ENCODE measurements around the gene SASH1.

SASH1 gene

DNA sequence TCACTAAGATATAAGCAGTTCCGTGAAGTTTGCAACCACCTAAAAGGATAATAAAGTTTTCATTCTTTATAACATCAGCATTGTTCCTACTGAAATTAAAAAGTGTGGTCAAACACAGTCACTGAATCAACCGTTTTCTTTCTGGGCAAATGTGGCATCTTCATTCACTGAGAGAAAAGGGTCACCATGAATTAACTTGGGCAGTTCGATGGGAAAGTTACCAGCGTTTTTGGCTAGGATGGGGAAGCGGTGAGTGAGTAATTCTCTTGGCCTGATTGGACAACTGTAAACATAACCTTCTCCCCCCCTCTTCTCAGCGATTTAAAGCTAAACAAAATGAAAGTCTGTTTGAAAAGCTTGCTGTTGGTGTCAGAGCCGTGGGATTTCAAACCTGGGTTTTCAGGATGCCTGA, 181.8 kb downstream of the SASH1 start:
- no peak for DNase-seq (ENCODE audit: extremely low spot score)
- TF ChIP-seq, protein P1, sequence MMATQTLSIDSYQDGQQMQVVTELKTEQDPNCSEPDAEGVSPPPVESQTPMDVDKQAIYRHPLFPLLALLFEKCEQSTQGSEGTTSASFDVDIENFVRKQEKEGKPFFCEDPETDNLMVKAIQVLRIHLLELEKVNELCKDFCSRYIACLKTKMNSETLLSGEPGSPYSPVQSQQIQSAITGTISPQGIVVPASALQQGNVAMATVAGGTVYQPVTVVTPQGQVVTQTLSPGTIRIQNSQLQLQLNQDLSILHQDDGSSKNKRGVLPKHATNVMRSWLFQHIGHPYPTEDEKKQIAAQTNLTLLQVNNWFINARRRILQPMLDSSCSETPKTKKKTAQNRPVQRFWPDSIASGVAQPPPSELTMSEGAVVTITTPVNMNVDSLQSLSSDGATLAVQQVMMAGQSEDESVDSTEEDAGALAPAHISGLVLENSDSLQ (IDR thresholded peaks at IDR 0.05), result no peak
- TF ChIP-seq L3MBTL2 (conservative IDR thresholded peaks at IDR 0.05) (no peak), HDGF (IDR thresholded peaks at IDR 0.05; ENCODE audit: borderline replicate concordance) (no peak), FOXK2 (IDR thresholded peaks at IDR 0.05) (no peak), CTBP1 (IDR thresholded peaks at IDR 0.05; ENCODE audit: borderline replicate concordance) (no peak), FOXA1 (IDR thresholded peaks at IDR 0.05) (no peak), ZNF384 (IDR thresholded peaks at IDR 0.05) (no peak), SP1 (IDR thresholded peaks at IDR 0.05) (no peak), FOXM1 (IDR thresholded peaks at IDR 0.05; ENCODE audit: borderline replicate concordance) (no peak), ELF4 (IDR thresholded peaks at IDR 0.05) (no peak), SUZ12 (IDR thresholded peaks at IDR 0.05) (no peak), LEF1 (IDR thresholded peaks at IDR 0.05; ENCODE audit: borderline replicate concordance) (no peak)
- ChIA-PET CTCF (no interaction called here), POLR2A (no interaction called here)

DNA sequence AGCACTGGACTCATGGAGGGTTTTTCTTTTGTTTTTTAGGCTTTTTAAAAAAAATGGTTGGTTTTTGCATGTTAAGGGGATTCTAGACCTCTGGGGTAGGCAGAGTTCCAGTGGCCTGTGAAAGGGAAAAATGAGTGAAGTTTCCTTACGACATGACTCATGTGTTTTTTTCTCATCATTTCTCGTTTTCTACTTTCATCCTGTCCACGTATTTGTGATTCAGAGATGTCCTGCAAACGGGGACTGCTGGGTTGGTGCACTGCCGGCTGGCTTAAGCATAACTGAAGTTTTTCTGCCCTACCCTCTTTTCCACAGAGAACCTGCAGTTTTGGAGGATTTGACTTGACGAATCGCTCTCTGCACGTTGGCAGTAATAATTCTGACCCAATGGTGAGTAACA, 182.3 kb downstream of the SASH1 start:
- DNase-seq (ENCODE audit: extremely low spot score), result no peak
- ChIA-PET POLR2A (no interaction called here), CTCF (no interaction called here)
- no peak for TF ChIP-seq HDGF (IDR thresholded peaks at IDR 0.05; ENCODE audit: borderline replicate concordance)
- no peak for TF ChIP-seq L3MBTL2 (conservative IDR thresholded peaks at IDR 0.05)
- TF ChIP-seq FOXM1 (IDR thresholded peaks at IDR 0.05; ENCODE audit: borderline replicate concordance), result no peak
- TF ChIP-seq NFRKB (IDR thresholded peaks at IDR 0.05), result no peak
- TF ChIP-seq, protein P1 (IDR thresholded peaks at IDR 0.05), result no peak
- no peak for TF ChIP-seq FOXK2 (IDR thresholded peaks at IDR 0.05)
- TF ChIP-seq SP1 (IDR thresholded peaks at IDR 0.05), result no peak
- TF ChIP-seq TARDBP (IDR thresholded peaks at IDR 0.05), result no peak

DNA sequence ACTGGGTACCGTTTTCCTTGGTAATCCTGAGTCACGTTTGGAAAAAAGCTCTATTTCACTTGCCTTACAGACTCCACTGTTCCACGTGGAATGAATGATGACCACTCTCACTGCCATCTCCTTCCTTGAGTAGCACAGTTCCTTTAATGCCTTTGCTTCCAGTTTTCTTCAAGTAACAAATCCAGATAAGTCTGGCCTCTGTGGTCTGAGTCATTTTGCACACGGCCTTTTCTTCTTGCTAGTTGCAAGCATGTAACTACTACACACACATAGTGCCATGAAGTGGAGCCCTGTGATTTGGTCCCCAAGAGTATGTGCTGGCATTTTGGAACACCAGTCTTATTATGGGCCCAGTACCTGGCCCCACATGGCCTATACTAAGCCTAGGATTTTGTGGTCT, 182.8 kb downstream of the SASH1 start:
- POLR2A ChIA-PET, result no interaction called here
- TF ChIP-seq TARDBP (IDR thresholded peaks at IDR 0.05) (no peak), HDGF (IDR thresholded peaks at IDR 0.05; ENCODE audit: borderline replicate concordance) (no peak), SUZ12 (IDR thresholded peaks at IDR 0.05) (no peak), FOXM1 (IDR thresholded peaks at IDR 0.05; ENCODE audit: borderline replicate concordance) (no peak), ARNT (IDR thresholded peaks at IDR 0.05) (no peak), LEF1 (IDR thresholded peaks at IDR 0.05; ENCODE audit: borderline replicate concordance) (no peak), SP1 (IDR thresholded peaks at IDR 0.05) (no peak), FOXA1 (IDR thresholded peaks at IDR 0.05) (no peak), BHLHE40 (IDR thresholded peaks at IDR 0.05; ENCODE audit: borderline replicate concordance) (no peak), NFRKB (IDR thresholded peaks at IDR 0.05) (no peak), ZNF384 (IDR thresholded peaks at IDR 0.05) (no peak), L3MBTL2 (conservative IDR thresholded peaks at IDR 0.05) (no peak), CTBP1 (IDR thresholded peaks at IDR 0.05; ENCODE audit: borderline replicate concordance) (no peak), FOXK2 (IDR thresholded peaks at IDR 0.05) (no peak)
- TF ChIP-seq, protein P1 (IDR thresholded peaks at IDR 0.05), result no peak
- DNase-seq (ENCODE audit: extremely low spot score), result no peak
- CTCF ChIA-PET, result no interaction called here

DNA sequence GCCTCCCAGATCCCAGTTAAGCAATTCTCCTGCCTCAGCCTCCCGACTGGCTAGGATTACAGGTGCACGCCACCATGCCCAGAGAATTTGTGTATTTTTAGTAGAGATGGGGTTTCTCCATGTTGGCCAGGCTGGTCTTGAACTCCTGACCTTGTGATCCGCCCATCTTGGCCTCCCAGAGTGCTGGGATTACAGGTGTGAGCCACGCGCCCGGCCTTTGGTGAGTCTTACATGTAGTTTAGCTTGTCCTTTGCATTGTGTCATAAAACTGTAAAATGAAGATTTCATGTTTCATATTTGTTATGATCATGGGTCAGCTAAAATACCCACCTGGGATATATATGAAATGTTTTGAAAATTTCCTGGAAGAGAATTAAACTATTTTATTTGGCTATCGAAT, 183.5 kb downstream of the SASH1 start:
- DNase-seq (ENCODE audit: extremely low spot score), result no peak
- TF ChIP-seq TARDBP (IDR thresholded peaks at IDR 0.05), result no peak
- TF ChIP-seq ZNF384 (IDR thresholded peaks at IDR 0.05), result no peak
- TF ChIP-seq BHLHE40 (IDR thresholded peaks at IDR 0.05; ENCODE audit: borderline replicate concordance), result no peak
- TF ChIP-seq SUZ12 (IDR thresholded peaks at IDR 0.05), result no peak
- no peak for TF ChIP-seq L3MBTL2 (conservative IDR thresholded peaks at IDR 0.05)
- no peak for TF ChIP-seq CTBP1 (IDR thresholded peaks at IDR 0.05; ENCODE audit: borderline replicate concordance)
- ChIA-PET CTCF (interaction anchor here (0.7 kb wide), 2 partner anchors 12 to 31 kb away, joined by 3 read pairs; no protein-coding TSS in a partner anchor), POLR2A (no interaction called here)

DNA sequence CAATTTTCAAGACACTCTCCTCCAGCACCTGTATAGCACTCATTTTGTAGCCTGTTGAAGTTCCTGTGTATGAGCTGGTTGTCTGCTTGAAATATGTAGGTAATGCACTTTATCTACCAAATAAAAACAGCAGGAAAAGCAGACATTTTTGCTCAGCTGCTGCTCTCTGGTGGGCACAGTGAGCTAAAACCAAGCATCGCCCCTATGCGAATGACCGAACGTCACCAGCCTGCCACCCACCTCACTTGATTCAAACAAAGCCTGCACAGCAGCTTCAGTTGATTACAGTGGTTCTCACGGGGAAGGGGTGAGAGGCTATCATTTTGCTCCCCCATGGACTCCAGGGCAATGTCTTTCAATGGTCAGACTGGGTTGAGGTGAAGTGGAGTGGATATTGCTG, 185.7 kb downstream of the SASH1 start:
- ChIA-PET POLR2A (no interaction called here), CTCF (interaction anchor here (0.5 to 0.6 kb wide), 2 partner anchors 333 to 931 kb away, joined by 3 read pairs; no protein-coding TSS in a partner anchor)
- DNase-seq (ENCODE audit: extremely low spot score), result no peak
- TF ChIP-seq ARNT (IDR thresholded peaks at IDR 0.05), result no peak
- TF ChIP-seq, protein P1 (IDR thresholded peaks at IDR 0.05), result no peak
- no peak for TF ChIP-seq SP1 (IDR thresholded peaks at IDR 0.05)
- TF ChIP-seq SUZ12 (IDR thresholded peaks at IDR 0.05), result no peak

DNA sequence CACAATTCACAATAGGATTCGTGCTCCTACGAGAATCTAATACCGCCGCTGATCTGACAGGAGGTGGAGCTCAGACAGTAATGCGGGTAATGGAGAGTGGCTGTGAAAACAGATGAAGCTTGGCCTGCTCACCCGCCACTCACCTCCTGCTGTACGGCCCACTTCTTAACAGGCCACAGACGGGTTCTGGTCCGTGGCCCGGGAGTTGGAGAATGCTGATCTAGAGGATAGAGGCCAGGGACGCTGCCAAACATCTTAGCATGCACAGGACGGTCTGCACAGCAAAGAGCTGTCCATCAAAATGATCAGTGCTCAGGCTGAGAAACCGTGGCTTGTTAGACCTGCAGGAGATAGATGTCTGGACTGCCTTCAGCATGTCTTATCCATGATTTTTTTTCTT, 186.4 kb downstream of the SASH1 start:
- ChIA-PET CTCF (no interaction called here), POLR2A (no interaction called here)
- TF ChIP-seq, protein P1 (IDR thresholded peaks at IDR 0.05), result peak; percentile 17; the same call in 1 of the 2 replicates
- no peak for TF ChIP-seq HDGF (IDR thresholded peaks at IDR 0.05; ENCODE audit: borderline replicate concordance)
- no peak for DNase-seq (ENCODE audit: extremely low spot score)
